HepG2 (cell line): ENCODE results near the gene FFAR2.

Experiments used
- PAWR ChIP-seq: sonication (generic); formaldehyde crosslinking; IDR thresholded peaks from 2 replicates; pipeline ENCODE4 v1.4.0; 2020; ENCODE audit warnings: missing genetic modification reagents, mild to moderate bottlenecking, borderline replicate concordance
- ZNF331 ChIP-seq: sonication (generic); formaldehyde crosslinking; IDR thresholded peaks from 2 replicates; pipeline ENCODE4 v1.4.0; 2020; ENCODE audit warnings: missing genetic modification reagents
- ZNF619 ChIP-seq: sonication (generic); formaldehyde crosslinking; IDR thresholded peaks from 2 replicates; pipeline ENCODE4 v1.4.0; 2020; ENCODE audit warnings: mild to moderate bottlenecking, missing genetic modification reagents

- no peak for TF ChIP-seq ZNF331
- TF ChIP-seq PAWR (CRISPR knock-in tag) = no peak
- no peak for TF ChIP-seq ZNF619 (CRISPR knock-in tag)
These were observed 38.9 kb upstream of the FFAR2 start for GRCh38 chr19:35409191-35409590.
